Adipose tissue (tissue), 3 donors: Measurements from ENCODE around the gene WDR47. TPM values are rescaled to one million over a fixed set of nuclear protein-coding genes. Genes with fewer than 3 reads are reported as not detected.
A peak's percentile ranks its signal among the peaks of the same experiment; 100 is the strongest.

Experiments
- H3K27ac ChIP-seq: one replicate; pipeline ENCODE4 v1.5.1; 2013; ENCODE audit warnings: low read depth, low read length
- WGBS, 3 donors: extraction: QIAGEN DNeasy Blood & Tissue Kit; methylation state at CpG; one replicate each; pipeline ENCODE4 v1.1.7; 2013; 5-methylcytosine and 5-hydroxymethylcytosine counted together
- polyA plus RNA-seq, 3 donors: library from polyadenylated mRNA; stranded (reverse); fragments of 200-250 nt; gene quantifications; one replicate each; pipeline ENCODE4 v1.2.3, GENCODE V29; 2013
- donor health status: healthy with polysubstance abuse.
- donor health status: Bipolar disorder and iron deficiency.
- donor health status: healthy.

WDR47 gene
- polyA plus RNA-seq: 1 to 10 TPM; 2.5 to 6.3 (median 4.6) TPM

GRCh38 chr1:109041621-109042468, at the start of gene WDR47:
TSS of gene WDR47 (minus strand) at chr1:109042102. CDS start at chr1:109023512, 18,590 bp downstream.
- 0 to 1% (median 1%) methylated on average over 71 to 88 of the region's 90 CpGs for WGBS, 3 donors
- H3K27ac ChIP-seq: no peak within 1 kb of the TSS

DNA sequence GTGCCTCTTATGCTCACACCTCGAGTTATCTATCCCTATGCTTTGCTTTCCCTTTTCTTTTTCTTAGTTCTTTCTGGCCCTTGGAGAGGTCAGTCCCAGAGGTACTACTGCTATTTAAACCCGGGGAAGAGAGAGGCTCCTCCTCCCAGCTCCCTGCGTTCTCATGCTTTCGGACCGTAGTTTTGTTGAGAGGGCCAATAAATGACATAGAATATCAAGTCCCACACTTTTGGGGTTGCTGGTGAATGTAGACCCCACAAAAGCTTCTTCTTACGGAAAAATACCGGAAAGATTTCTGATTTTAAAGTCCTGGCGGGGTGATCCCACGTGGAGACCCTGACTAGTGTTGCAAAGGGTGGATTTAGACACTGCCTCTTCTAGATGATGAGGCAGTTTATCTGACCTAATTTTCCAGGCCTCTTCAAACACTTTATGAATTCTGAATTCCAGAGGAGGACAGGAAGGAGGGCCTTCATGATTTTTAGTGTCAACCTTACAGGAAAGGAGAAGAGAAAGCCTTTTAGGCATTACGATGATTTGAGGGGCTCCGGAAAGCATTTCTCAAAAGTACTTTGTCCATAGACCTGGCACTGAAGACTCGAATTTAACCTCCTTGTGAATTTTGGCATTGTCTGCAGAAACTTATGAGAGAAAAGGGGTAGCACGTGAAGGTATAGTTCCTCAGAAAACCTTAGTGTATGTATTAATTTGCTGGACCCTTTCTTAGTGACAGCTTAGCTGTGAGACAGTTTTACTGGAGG, 49.4 kb upstream of the WDR47 start:
- WGBS, 3 donors: 1 to 2% (median 1%) methylated on average over 13 of the region's 13 CpGs
- peak overlapping the region; percentile 75 for H3K27ac ChIP-seq

DNA sequence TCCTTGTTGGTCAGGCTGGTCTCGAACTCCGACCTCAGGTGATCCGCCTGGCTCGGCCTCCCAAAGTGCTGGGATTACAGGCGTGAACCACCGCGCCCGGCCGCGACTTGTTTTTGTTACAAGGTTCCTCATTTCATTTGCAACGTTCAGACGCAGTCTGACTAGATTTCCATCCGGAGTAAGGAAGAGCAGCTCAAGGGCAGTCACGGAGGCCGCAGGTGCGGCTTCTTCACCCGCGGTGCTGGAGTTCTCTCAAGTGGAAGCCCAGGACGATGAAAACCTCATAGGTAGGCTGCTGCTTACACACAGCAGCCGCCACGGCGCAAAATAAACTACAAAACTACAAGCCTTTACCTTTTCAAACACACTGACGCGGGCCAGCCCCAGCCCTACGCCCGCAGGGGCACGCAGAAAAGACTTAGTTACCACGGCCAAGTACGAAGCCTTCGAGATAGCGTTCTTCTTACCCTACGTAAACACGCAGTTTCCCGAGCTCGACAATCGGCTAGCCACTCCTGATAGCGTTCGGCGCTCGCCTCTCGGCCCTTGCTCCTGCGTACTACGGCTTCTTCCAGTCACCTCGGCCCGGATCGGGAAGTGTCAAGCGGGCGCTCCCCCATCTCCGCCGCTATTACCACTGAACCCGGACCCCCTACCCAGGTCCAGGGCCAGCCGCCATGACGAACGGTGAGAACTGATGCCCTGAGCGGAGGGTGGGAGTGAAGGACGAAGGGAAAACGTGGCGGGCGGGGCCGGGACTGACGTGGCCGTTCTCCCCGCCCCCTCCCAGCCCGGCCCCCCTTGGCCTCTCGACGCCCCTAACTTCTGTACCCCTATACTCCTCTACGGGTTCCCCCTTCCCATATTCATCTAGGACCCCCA, 48.5 kb upstream of the WDR47 start, which contains the start of gene TMEM167B:
Gene TMEM167B, plus strand, starts transcription at position 569 of the 882 bp plus-strand sequence. Its CDS starts 109 bp downstream, at position 678.
- WGBS, 3 donors: 2 to 3% (median 3%) methylated on average over 63 to 67 of the region's 67 CpGs
- peak within 1 kb of the TSS; percentile 75 for H3K27ac ChIP-seq

GRCh38 chr1:109089242-109090015, 47.5 kb upstream of the WDR47 start:
- no peak overlapping the region for H3K27ac ChIP-seq
- WGBS, 3 donors: 47 to 78% (median 68%) methylated on average over 31 of the region's 31 CpGs

GRCh38 chr1:109084563-109085517, 42.9 kb upstream of the WDR47 start:
- whole genome bisulfite sequencing, 3 donors: 78 to 87% (median 86%) methylated on average over 13 of the region's 13 CpGs
- H3K27ac ChIP-seq: no peak overlapping the region

DNA sequence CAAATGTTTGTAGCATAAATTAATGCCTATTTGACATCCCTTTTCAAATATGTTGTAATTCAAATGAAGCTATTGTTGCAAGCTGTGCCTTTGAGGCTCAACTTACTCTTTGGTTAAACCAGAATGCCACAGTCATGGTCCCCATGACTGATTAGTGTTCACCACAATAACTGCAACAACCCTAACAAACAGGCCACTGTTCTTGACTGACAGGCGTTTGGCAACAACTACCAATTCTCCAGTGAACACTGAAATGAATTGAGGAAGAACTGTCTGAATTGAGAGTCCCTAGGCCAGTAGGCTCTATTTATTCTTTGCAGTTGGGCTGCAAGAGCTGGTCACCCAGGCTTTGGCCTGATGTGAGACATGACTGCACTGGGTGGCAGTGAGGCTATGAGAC, 42.0 kb upstream of the WDR47 start:
- no peak overlapping the region for H3K27ac ChIP-seq
- 42 to 47% (median 45%) methylated on average over 1 of the region's 1 CpG for WGBS, 3 donors

GRCh38 chr1:109083501-109083900, 41.6 kb upstream of the WDR47 start:
- H3K27ac ChIP-seq: no peak overlapping the region
- 83 to 94% (median 91%) methylated on average over 3 of the region's 3 CpGs for WGBS, 3 donors

- H3K27ac ChIP-seq: no peak overlapping the region
- 70 to 88% (median 77%) methylated on average over 5 of the region's 5 CpGs for WGBS, 3 donors
These were observed 38.7 kb upstream of the WDR47 start for GRCh38 chr1:109080441-109081082.

DNA sequence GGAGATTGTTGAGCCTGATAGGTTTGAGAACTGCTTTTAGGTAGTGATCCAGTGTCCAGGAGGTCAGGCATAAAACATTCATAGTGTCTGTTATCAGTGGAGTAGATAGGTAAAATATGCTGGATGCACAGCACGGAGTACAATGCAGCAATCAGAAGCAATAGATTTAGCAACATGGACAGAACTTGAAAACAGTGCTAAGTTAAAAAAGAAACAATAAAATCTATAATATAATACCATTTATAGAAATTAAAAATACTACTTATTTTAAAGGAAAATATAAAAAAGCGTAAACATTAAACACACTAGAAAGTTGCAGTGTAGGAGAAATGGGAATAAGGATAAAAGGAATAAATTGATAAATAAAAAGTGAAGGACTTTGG, 37.3 kb upstream of the WDR47 start:
- 90 to 98% (median 94%) methylated on average over 2 of the region's 2 CpGs for WGBS, 3 donors
- no peak overlapping the region for H3K27ac ChIP-seq

DNA sequence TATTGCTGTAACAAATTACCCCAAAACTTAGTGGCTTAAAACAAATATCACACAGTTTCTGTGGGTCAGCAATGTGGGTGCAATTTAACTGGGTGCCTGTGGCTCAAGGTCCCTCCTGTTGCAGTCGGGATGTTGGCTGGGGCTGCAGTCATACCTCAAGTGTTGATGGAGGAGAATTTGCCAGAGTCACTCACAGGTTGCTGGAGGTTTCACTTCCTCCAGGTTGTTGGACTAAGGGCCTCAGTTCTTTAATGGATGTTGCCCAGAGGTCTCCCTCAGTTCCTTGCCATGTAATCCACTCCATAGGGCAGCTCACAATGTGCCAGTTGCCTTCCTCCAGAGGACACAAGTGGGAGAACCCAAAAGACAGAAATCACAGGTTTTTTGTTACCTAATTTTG, 36.4 kb upstream of the WDR47 start:
- H3K27ac ChIP-seq: no peak overlapping the region
- WGBS, 3 donors: 71 to 86% (median 84%) methylated on average over 1 of the region's 1 CpG

DNA sequence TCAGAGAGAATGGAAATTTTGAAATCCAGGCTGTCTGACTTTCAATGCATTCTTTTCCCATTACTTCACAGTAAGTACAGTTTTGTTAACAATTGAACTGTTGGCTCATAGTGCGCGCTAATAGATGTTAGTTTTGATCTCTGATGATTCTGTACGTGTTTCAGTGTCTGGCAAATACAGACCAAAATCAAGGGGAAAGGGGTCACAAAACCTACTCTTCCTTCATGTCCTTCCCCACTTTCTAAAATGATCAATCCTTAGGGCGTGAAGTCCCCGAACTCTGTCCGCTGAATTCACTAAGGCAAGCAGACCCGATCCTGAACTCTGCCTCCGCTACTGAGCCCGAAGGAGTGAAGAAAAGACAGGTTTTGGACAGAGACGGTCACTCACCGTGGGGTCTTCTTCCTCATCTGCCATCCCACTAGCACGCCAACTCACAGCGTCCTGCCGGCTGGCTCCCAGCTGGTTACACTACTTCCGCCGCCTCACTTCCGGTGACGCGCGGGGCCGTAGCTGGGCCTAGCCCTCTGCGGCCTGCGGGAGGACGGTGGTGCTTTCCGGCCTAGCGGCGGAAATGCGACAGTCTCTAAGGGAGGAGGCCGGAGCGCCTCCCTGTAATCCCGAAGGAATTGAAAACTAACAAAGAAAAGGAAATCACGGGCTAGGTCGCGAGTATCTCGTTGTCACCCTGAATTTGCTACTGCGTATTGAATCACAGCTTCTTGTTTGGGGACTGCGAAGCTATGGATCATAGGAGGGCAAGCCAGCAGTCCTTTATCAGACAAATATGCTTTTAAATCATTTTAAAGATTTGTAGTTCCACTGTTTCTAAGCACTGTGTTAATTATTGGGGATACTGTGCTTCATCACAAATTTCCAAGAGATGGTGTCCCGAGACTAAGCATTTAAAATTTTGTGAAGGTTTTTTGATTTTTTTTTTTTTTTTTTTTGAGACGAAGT, 33.9 kb upstream of the WDR47 start, which contains the start of gene TAF13:
Gene TAF13, minus strand, starts transcription at position 473 of the 960 bp plus-strand sequence. Its CDS starts 56 bp downstream, at position 417.
- peak within 1 kb of the TSS; percentile 86 for H3K27ac ChIP-seq
- 4 to 5% (median 5%) methylated on average over 39 of the region's 39 CpGs for WGBS, 3 donors

DNA sequence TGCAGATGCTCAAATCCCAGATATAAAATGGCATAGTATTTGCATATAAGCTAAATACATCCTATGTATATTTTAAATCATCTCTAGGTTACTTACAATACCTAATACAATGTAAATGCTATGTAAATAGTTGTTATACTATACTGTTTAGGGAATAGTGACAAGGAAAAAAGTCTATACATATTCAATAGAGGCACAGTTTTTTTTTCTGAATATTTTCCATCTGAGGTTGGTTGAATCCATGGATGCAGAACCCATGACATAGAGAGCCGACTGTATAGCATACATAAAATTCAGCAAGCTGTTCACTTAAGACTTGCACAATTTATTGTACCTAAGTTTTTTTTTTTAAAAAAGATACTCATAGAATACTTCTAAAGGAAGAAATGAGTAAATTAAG, 27.4 kb upstream of the WDR47 start:
- H3K27ac ChIP-seq: no peak overlapping the region
- WGBS, 3 donors: 77 to 92% (median 90%) methylated on average over 1 of the region's 1 CpG

- H3K27ac ChIP-seq: no peak overlapping the region
- WGBS, 3 donors: 75 to 86% (median 84%) methylated on average over 8 of the region's 8 CpGs
These were observed 26.0 kb upstream of the WDR47 start for GRCh38 chr1:109067883-109068282.

DNA sequence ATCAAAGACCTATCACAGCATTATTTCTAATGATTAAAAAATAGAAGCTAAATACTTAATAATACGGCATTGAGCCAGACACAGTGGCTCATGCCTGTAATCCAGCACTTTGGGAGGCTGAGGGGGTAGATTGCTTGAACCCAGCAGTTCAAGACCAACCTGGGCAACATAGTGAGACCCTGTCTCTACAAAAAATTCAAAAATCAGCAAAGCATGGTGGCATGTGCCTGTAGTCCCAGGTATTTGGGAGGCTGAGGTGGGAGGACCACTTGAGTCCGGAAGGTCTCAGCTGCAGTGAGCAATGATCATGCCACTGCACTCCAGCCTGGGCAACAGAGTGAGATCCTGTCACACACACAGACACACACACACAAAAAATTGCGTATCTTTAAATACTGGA, 23.2 kb upstream of the WDR47 start:
- whole genome bisulfite sequencing, 3 donors: 86 to 97% (median 95%) methylated on average over 3 of the region's 3 CpGs
- H3K27ac ChIP-seq: no peak overlapping the region

DNA sequence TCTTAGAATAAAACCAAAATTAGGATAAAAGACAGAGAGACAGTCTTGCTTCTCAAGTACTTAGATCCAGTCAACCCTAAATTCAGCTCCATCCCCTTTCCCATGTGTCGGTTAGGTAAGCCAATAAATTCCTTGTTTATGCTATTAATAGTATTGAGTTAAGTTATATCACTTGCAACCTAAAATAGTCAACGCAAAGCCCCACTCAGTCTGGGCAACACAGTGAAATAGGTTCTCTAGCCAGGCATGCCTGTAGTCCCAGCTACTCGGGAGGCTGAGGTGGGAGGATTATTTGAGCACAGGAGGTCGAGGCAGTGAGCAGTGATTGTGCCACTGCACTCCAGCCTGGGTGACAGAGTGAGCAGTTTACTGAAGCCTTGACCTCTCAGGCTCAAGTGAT, 19.3 kb upstream of the WDR47 start:
- WGBS, 3 donors: 85 to 90% (median 87%) methylated on average over 4 of the region's 4 CpGs
- H3K27ac ChIP-seq: no peak overlapping the region
